Activated CD8-positive, alpha-beta T cell treated with anti-CD3 and anti-CD28 coated beads, Interleukin-2, amount 10 ng/mL, durations not matched to agents 7 days and 5 days (primary cell): ENCODE measurements around the gene PDGFRB. TPM values are rescaled to one million over a fixed set of nuclear protein-coding genes. Genes with fewer than 3 reads are reported as not detected.

Experiments
- ATAC-seq: fragments of 150-1000 bp; cut with Tn5 transposase; one replicate; pipeline ENCODE4 v1.10.0; 2021; ENCODE audit warnings: moderate library complexity
- CTCF ChIA-PET: fragments of 350-600 bp; sonication (Branson Sonifier 250); formaldehyde crosslinking; loops from one replicate; lab custom pipeline; 2021; ENCODE audit warnings: antibody characterized with exemption; lab: Charles Lee
- POLR2A ChIA-PET: fragments of 350-600 bp; sonication (Branson Sonifier 250); formaldehyde crosslinking; loops from one replicate; lab custom pipeline; 2021; ENCODE audit warnings: antibody characterized with exemption; lab: Charles Lee
- DNase-seq: peaks from one replicate; pipeline ENCODE4 v3.0.0-alpha.2; 2020
- H3K27ac Mint-ChIP-seq: one replicate; pipeline ENCODE4 v1.8.0; 2021; ENCODE audit warnings: mild to moderate bottlenecking, mixed read lengths
- H3K27me3 Mint-ChIP-seq: one replicate; pipeline ENCODE4 v1.8.0; 2021; ENCODE audit warnings: low read depth, mixed read lengths
- H3K36me3 Mint-ChIP-seq: one replicate; pipeline ENCODE4 v1.8.0; 2021; ENCODE audit warnings: low read depth, mixed read lengths
- H3K4me1 Mint-ChIP-seq: one replicate; pipeline ENCODE4 v1.8.0; 2021; ENCODE audit warnings: low read depth, mixed read lengths
- H3K4me3 Mint-ChIP-seq: one replicate; pipeline ENCODE4 v1.8.0; 2021; ENCODE audit warnings: mild to moderate bottlenecking, mixed read lengths
- H3K9me3 Mint-ChIP-seq: one replicate; pipeline ENCODE4 v1.8.0; 2022; ENCODE audit warnings: mixed read lengths; ENCODE audit not compliant: insufficient read depth
- total RNA-seq, 2 experiments: library from RNA; stranded (reverse); gene quantifications; one replicate each; pipeline ENCODE4 v1.2.3, GENCODE V29; 2021

Gene PDGFRB
- total RNA-seq, 2 experiments from 2014 or later: 47.0 to 49.0 TPM

DNA sequence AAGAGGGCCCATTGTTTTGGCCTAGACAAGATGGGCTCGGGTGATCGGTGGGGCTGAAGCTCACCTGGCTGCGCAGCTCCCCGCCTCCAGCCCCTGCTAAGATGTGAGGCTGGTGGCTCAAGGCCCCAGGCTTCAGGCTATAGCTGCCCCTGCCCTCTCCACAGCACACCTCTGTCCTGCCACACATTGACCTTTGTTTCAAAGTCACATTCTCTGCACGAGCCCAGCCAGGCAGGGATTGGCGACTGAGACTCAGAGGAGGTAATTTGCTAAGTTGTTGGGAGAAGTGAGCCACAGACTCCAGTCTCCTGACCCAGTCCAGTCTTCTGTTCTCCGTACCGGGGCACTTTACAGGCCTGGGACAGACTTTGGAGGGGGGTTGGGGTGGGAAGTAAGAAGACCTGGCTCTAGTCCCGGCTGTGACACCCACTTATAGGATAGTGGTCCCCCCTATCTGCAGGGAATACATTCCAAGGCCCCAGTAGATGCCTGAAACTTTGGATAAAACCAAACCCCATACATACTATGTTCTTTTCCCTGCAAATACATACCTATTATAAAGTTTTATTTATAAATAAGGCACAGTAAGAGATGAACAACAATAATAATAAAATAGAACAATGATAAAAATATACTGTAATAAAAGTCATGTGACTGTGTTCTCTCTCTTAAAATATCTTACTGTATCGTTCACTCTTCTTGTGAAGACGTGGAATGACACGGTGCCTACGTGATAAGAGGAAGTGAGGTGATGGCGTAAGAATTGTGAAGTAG, 13.3 kb downstream of the PDGFRB start:
- ATAC-seq (no peak), DNase-seq (no peak)
- Mint-ChIP-seq H3K4me1 (peaks cover 34% of the 10 kb centered on the region), H3K27ac (no peak overlapping the region), H3K36me3 (peaks cover 10% of the 10 kb centered on the region), H3K4me3 (no peak overlapping the region), H3K9me3 (no peaks in the 10 kb centered on the region), H3K27me3 (no peaks in the 10 kb centered on the region)
- POLR2A ChIA-PET: no interaction called here
- CTCF ChIA-PET: no interaction called here

DNA sequence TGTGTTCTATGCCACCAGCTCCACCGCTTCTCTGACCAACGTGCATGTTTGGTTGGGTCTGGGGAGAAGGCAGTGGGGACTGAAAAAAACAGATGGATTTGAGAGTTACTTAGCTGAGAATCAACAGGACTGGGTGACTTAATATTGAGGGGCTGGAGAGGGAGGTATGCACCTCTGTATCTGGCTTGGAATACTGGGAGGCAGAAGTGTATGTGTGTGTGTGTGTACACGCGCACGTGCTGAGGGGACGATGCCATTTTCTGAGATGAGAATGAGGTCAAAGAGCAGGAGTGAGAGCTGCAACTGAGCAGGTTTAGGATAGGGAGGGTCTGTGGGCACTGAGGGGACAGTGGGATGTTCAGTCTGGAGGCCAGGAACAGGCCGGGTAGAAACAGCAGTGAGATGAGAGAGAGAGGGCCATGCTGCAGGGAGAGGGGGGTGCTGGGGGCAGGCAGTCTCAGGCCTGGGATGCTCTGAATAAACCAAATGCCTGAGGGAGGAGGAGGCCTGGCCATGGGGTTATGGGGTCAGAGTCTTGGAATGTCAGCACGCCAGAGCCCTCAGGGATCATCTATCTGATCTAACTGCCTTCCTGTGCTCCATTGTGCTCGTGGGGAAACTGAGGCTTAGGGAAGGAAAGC, 14.0 kb downstream of the PDGFRB start:
- Mint-ChIP-seq H3K9me3 (no peaks in the 10 kb centered on the region), H3K4me3 (no peak overlapping the region), H3K27me3 (no peaks in the 10 kb centered on the region), H3K4me1 (peaks cover 34% of the 10 kb centered on the region), H3K27ac (peak overlapping the region; percentile 12), H3K36me3 (peaks cover 10% of the 10 kb centered on the region)
- no peak for ATAC-seq
- CTCF ChIA-PET: no interaction called here
- POLR2A ChIA-PET: no interaction called here
- no peak for DNase-seq

DNA sequence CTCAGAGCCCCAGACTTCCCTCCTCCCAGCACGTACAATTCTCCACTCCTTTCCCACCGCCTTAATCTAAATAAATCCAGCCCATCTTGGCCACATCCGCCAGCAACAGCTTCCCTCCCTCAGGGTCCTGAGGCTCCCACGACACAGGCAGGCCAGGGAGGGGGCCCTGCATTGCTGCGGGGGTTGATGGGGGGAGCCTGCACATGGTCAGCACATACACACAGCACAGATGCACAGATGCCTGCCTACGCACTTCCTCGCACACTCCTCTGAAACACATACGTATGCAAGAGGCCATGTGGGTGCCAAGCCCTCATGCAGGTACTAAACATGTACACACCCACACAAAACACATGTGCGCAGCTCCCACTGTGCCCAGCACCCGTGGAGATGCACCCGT, 14.8 kb downstream of the PDGFRB start:
- Mint-ChIP-seq H3K4me1 (peaks cover 29% of the 10 kb centered on the region), H3K9me3 (no peaks in the 10 kb centered on the region), H3K36me3 (peaks cover 6% of the 10 kb centered on the region), H3K4me3 (no peak overlapping the region), H3K27ac (no peak overlapping the region), H3K27me3 (no peaks in the 10 kb centered on the region)
- POLR2A ChIA-PET: no interaction called here
- DNase-seq (no peak), ATAC-seq (no peak)
- CTCF ChIA-PET: interaction anchor here (1.0 to 1.2 kb wide), 2 partner anchors 11 to 14 kb away, joined by 3 read pairs; no protein-coding TSS in a partner anchor

DNA sequence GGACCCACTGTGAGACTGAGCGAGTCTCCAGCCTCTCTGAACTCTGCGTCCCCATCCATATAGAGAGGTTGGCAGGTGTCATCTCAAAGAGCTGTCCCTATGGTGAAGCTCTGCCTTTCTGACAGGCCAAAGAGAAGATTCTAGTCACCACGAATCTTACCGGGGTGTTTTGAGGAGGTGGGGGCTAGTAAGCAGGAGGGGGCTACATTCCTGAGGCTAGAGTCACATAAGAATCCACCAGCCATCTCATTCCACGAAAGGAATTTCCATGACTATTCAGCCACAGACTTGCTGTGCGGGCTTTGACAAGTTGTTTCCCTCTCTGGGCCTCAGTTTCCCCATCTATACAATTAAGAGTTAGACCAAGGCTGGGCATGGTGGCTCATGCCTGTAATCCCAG, 16.3 kb downstream of the PDGFRB start:
- no peak overlapping the region for H3K27ac Mint-ChIP-seq
- H3K27me3 Mint-ChIP-seq: no peaks in the 10 kb centered on the region
- H3K36me3 Mint-ChIP-seq: peaks cover 9% of the 10 kb centered on the region
- ChIA-PET POLR2A (no interaction called here), CTCF (interaction anchor here (0.8 kb wide), 1 partner anchor 14 kb away, joined by 3 read pairs; no protein-coding TSS in a partner anchor)
- H3K4me3 Mint-ChIP-seq: no peak overlapping the region
- no peak for DNase-seq
- no peak for ATAC-seq
- H3K9me3 Mint-ChIP-seq: no peaks in the 10 kb centered on the region
- H3K4me1 Mint-ChIP-seq: peaks cover 19% of the 10 kb centered on the region

DNA sequence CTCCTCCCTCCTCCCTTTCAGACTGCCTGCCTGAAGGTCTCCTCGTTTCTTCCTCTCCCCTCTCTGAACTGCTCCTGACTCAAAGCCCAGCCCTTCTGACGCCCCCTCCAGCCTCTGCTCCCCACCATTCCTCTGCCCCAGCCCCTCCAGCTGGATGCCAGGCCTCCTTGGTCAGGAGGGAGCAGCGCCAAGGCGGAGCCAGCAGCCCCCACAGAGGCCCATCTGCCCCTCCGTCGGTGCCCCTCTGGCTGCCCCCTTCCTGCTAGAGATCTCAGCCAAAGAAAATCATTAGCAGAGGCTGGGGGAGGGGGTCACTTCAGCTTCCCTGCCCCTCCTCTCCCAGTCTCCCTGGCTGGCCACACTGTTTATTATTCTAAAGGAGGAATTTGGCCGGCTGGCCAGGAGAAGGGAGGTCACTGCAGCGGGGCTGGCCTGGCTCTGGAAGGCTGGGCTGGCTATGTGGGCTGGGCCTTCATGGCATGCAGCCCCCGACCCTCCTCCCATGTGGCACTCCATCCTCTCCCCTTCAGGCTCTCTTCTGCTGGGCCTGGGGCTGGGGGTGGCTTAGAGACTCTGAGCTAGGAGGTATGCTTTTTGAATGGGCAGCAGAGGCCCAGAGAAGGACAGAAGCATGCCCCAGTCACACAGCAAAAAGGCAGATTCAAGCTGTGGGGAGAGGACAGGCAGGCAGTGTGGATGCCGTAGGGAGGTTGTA, 16.9 kb downstream of the PDGFRB start:
- H3K36me3 Mint-ChIP-seq: peaks cover 14% of the 10 kb centered on the region
- H3K9me3 Mint-ChIP-seq: no peaks in the 10 kb centered on the region
- ChIA-PET POLR2A (no interaction called here), CTCF (interaction anchor here (0.8 kb wide), 1 partner anchor 15 kb away, joined by 3 read pairs; no protein-coding TSS in a partner anchor)
- H3K4me3 Mint-ChIP-seq: no peak overlapping the region
- H3K27me3 Mint-ChIP-seq: no peaks in the 10 kb centered on the region
- H3K4me1 Mint-ChIP-seq: peaks cover 13% of the 10 kb centered on the region
- DNase-seq (no peak), ATAC-seq (no peak)
- peak overlapping the region; percentile 11 for H3K27ac Mint-ChIP-seq

DNA sequence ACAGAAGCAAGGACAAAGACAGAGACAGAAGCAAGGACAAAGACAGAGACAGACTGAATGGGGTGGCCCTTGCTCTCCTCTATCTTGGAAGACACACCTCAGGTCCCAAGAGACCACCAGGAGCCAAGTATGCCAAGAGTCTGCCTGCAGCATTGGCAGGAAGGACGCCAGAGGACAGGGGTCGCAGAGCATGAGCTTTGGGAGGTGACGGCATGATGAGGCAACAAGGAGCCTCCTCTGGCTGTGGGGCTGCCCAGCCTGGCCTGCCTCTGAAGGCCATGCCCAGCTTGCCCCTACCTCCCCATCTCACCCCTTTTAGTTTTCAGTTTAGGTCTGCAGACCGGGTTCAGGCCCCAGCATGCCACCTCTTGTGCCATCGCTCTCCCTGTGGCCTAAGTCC, 17.6 kb downstream of the PDGFRB start:
- Mint-ChIP-seq H3K9me3 (no peaks in the 10 kb centered on the region), H3K27ac (peak overlapping the region; percentile 11), H3K36me3 (peaks cover 18% of the 10 kb centered on the region), H3K27me3 (no peaks in the 10 kb centered on the region), H3K4me3 (no peak overlapping the region), H3K4me1 (peaks cover 6% of the 10 kb centered on the region)
- ChIA-PET POLR2A (no interaction called here), CTCF (no interaction called here)
- ATAC-seq (no peak), DNase-seq (no peak)

DNA sequence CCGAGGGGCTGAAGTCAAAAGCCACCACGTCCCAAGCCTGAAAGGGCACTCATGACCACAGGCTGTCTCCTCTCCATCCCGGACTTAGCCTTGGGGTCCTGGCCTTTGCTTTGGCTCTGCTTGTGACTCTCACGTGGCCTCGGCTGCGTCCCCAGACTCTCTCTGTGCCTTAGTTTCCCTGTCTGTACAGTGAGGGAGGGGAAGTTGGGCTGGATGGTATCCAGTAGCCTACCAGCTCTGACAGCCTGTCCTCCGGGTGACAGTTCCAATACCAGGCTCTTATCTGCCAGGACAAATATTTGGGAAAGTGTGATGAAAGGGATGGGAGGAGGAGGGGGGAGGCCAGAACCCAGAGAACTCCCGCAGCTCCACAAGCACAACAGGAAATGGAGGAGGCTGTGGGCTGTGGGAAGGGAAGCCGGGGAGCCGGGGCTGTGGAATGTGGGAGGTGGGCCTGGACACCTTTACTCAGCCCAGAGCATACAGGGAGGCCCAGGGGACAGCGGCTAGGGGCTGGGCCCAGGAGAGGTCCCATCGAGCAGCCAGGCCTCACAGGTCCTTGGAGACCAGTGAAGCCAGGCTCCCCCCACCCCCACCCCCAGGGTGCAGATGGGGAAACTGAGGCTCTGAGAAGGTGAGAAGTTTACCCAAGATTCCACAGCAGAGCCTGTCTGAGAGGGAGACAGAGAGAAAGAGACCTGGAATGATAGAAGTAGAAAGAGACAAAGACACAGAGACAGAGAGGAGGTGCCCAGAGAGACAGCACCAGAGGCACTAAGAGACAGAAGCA, 18.3 kb downstream of the PDGFRB start:
- ATAC-seq (no peak), DNase-seq (no peak)
- Mint-ChIP-seq H3K4me1 (peaks cover 4% of the 10 kb centered on the region), H3K27ac (no peak overlapping the region), H3K9me3 (no peaks in the 10 kb centered on the region), H3K27me3 (no peaks in the 10 kb centered on the region), H3K36me3 (peaks cover 19% of the 10 kb centered on the region), H3K4me3 (no peak overlapping the region)
- ChIA-PET CTCF (no interaction called here), POLR2A (interaction anchor here (0.8 to 1.1 kb wide), 2 partner anchors 12 to 31 kb away, joined by 3 read pairs; no protein-coding TSS in a partner anchor)

DNA sequence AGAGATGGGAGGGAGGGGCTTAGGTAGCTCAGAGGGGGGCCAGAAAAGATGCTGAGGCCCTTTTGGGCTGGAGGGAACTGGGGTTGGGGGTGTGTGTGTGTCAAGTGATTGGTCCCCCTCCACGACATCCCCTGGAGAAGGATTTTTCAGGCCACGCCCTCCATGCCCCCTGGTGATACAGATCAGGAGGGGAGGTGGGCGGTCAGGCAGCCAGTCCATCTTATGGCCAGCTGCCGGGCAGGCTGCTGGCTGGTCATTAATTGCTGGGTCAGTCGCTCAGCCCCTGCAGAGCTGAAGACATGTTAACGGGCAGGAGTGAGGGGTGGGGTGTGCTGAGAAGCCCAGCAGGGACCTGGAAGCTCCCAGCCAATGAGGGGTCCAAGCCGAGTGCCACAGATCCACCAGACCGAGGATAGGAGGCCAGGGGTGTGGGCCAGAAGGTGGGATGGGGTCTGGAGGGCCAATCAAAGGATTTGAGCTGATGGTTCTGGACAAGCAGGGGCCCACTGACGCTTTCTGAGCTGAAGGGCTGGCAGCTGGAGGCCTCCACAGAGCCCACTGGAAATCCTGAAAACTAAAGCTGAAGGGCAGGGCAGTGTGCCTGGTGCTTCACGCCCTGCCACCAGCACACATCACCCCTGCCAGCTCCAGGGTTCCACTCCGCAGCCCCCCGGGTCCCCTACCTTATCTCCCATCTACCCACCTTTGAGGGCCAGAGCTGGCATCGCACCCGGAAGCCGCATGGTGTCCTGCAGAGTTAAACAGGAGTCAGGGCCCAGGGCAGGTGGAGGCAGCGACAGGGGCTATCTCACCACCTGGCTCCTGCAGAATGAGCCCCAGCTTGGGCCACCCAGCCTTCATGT, 19.1 kb downstream of the PDGFRB start:
- DNase-seq (no peak), ATAC-seq (no peak)
- Mint-ChIP-seq H3K27me3 (no peaks in the 10 kb centered on the region), H3K4me1 (peaks cover 3% of the 10 kb centered on the region), H3K9me3 (no peaks in the 10 kb centered on the region), H3K27ac (no peak overlapping the region), H3K4me3 (no peak overlapping the region), H3K36me3 (peaks cover 21% of the 10 kb centered on the region)
- ChIA-PET POLR2A (interaction anchor here (0.8 to 1.1 kb wide), 2 partner anchors 13 to 32 kb away, joined by 3 read pairs; no protein-coding TSS in a partner anchor), CTCF (no interaction called here)

DNA sequence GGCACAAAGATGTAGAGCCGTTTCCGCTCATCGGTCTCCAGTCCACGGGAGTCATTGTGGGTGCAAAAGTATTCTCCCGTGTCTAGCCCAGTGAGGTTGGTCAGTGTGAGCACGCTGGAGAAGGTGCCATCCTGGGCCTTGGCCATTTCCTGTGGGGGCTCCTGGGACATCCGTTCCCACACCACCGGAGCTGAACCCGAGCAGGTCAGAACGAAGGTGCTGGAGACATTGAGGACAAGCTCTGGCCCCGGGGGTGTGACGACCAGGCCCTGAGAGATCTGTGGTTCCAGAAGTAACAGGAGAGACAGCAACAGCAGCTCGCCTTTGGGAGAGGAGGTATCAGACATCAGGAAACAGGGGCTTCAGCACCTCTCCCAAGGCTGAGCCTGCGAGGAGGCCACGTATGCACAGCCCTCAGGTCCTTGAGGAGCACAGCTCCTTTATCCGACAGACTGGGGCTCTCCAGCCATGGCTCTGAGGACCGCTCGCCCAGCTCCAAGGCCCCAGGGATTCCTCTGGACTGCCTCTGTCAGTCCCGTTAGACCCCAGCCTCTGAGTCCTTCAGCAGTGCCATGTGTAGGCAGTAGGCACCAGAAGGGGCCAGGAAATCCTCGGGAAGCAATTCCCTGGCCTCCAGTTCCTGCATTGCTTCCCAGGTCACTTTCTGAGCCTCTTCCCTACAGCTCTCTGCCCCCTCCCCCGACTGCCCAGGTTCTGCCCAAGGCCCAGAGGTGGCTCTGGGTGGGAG, 19.9 kb downstream of the PDGFRB start:
- ATAC-seq (no peak), DNase-seq (no peak)
- CTCF ChIA-PET: interaction anchor here (0.9 kb wide), 2 partner anchors 14 to 82 kb away, joined by 3 read pairs; no protein-coding TSS in a partner anchor
- no peak overlapping the region for H3K4me3 Mint-ChIP-seq
- H3K27me3 Mint-ChIP-seq: no peaks in the 10 kb centered on the region
- peaks cover 21% of the 10 kb centered on the region for H3K36me3 Mint-ChIP-seq
- peaks cover 7% of the 10 kb centered on the region for H3K4me1 Mint-ChIP-seq
- no peak overlapping the region for H3K27ac Mint-ChIP-seq
- POLR2A ChIA-PET: interaction anchor here (1.1 kb wide), 1 partner anchor 14 kb away, joined by 3 read pairs; no protein-coding TSS in a partner anchor
- H3K9me3 Mint-ChIP-seq: no peaks in the 10 kb centered on the region

DNA sequence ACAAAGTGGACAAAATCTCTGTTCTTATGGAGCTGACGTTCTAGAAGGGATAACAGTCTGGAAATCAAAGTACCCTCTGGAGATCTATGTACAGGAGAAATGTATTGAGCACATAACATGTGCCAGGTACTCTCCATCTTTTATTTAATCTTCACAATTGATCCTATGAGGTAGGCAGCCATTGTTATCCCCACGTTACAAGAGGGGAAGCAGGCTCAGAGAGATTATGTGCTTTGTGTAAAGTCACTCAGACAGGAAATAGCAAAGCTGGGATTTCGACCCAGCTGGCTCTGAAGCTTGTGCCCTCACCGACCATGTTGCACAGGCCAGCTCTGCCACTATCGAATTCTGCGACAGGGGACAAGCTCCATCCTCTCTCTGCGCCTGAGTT, 21.5 kb downstream of the PDGFRB start:
- Mint-ChIP-seq H3K4me1 (peaks cover 15% of the 10 kb centered on the region), H3K27ac (no peak overlapping the region), H3K9me3 (no peaks in the 10 kb centered on the region), H3K27me3 (no peaks in the 10 kb centered on the region), H3K36me3 (peaks cover 29% of the 10 kb centered on the region), H3K4me3 (no peak overlapping the region)
- ChIA-PET CTCF (interaction anchor here (1.2 kb wide), 1 partner anchor 16 kb away, joined by 4 read pairs; no protein-coding TSS in a partner anchor), POLR2A (no interaction called here)
- DNase-seq (no peak), ATAC-seq (no peak)
